CD4-positive, alpha-beta T cell treated with Interleukin-21 for 1 hour (primary cell): ENCODE data around the gene MOXD1.

Source experiments
- DNase-seq: peaks from one replicate; pipeline ENCODE4 v3.0.0-alpha.2; 2020

The MOXD1 gene

DNA sequence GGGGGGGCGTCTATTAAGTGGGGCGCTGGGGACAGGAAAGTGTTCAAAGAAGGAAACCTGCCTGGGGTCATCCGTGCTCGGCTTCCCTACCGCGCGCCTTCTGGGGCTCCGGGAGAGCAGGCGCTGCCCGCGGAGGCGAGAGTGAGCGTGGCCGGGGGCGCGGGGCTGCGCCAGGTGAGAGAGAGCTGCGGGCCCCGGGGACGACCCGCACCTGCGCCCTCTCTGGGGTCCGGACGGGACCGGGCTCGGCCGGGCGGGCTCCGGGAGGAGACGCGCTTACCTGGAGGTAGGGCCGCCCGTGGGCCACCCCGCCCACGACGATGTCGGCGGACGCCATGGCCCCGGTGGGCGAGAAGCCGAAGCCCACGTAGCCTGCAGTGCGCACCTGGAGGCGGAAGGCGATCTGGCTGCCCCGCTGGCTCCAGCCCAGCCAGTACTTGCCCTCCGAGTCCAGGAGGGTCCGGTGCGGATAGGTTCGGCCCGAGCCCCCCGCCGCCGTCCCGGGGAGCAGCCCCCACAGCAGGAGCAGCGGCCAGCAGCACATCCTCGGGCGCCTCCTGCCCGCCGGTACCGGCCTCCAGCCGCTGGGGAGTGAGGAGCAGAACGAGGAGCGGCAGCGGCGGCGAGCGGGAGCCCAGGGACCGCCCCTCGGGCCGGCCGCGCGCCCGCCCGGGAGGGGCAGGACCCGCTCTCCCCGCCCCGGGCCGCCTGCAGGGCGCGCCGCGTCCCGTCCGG lies at the start of gene MOXD1:
MOXD1 (minus strand) TSS at position 593 of the 735 bp plus-strand sequence; CDS start at position 544, 49 bp downstream.
- DNase-seq = no peak

DNA sequence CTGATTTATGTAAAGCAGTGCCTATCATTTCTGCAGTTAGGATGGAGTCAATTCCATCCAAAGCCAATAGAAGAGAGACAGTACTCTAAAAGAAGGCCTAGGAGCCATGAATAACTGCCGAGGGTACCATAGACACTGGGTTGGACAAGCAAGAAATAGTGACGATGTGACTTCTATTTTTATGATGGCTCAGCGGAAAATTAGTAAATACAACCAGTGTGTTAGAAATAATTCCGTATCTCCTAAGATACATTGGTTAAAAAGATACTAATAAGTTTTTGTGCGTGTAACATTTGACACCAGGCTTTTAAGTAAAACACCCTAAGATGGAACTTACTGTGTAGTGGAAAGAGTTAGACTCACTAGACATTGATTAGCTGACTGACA lies 45.6 kb upstream of the MOXD1 start:
- no peak for DNase-seq

DNA sequence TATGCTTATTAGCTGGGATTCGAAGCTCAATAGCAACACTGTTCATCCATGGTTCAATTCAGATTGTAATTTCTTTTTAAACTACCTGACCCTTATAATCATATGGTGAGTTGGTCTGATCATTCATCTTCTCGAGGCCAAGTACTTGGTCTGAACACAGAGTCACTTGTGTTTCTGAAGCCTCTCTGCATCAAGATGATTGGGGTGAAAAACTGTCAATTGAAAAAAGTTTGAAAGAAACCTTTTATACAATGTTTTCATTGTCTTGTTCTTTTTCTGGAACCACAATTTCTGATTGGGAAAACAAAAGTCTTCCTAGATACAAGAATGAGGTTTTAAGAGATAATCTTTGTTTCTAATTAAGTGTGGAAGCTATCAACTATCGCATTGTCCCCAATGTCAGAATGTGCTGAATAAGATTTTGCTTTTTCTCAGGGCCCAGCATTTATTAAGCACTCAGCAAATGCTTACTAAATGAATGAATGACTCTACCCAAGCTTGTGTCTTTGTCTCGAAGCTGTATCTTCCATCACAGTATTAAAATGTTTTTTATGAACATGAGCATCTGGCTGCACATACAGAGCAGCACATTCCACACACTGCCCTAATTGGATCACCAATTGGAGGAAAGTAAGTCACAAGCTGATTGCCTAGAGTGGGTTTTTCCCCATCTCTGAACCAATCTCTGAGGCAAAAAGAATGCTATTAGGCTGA lies 45.0 kb upstream of the MOXD1 start:
- DNase-seq = no peak

DNA sequence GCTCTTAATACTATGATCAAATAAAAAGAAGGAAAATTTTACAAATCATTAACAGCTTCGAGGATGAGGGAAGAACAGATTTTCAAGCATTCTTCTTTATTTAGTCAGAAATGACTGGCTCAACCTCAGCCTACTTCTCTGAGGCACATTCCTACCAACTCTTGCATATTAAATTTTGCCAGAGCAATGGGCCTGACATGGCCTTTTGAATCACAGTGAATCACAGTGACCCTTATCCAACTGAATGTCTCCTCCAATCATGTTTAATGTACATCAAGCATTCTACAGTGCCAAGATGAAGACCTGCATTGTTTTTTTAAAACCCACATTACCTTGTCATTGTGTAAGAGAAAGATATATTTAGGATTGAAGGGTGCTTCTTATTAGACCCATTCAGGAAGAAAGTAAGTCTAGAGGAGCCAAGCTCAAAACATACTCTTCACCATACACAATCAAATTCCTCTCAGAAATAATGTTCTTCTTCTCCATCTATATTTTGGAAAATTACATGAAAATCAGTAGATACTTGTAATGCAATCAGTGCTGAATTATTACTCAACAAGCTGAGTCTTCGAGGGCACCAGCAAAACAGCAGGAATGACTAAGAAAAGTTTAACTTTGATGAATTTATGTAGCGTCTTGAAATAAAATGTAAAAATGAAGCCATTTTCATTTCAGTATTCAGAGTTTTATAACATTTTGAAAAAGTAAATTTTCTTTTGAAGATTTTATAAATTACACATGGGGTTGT lies 44.1 kb upstream of the MOXD1 start:
- no peak for DNase-seq

DNA sequence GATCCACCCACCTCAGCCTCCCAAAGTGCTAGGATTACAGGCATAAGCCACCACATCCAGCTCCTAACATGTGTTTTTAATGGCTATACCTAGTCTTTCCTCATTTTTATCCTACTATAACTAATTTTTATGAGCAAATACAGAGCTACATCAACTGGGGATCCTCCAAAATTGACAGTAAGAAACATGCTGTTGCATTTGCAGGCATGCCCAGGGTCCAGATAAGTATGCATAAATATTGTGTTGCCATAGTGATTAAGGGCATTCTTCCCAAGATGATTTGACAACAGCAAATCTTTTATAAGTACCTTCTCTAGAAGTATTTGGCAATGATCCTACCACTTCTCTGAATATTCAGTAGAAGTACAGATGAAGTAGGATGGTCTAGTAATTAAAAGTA lies 41.9 kb upstream of the MOXD1 start:
- no peak for DNase-seq

DNA sequence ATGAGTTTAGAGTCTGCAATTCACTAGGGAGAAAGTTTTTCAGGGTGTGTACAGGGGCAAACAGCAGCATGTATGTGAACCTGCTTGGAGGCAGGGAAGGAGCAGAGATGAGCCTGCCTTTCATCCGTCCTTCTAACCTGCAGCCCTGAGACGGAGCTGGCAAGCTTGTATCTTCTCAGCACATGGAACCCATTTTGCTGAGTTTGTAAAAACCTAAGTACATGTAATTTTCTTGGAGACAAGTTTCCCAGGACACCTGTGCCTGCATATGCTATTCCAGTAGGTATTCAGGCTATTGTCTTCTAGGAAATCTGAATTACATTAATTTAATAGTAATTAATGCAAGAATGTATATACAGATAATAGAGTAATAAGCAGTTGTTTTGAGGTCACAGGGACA lies 28.8 kb upstream of the MOXD1 start:
- no peak for DNase-seq

DNA sequence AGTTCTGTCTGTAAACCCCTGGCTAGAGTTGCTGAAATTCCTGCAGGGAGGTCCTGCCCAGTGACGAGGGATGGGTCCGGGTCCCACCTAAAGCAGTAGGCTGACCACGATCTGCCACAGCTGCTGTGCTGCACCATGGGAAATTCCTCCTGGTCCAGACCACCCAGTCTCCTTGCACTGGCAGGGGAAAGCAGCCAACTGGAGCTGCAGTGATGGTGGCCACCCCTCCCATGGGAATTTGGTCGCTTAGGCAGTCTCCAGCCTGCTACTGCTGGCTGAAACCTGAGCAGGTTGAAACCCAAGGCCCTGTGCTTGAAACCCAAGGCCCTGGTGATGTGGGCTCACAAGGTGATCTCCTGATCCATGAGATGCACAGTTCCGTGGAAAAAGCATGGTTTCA lies 23.9 kb upstream of the MOXD1 start:
- no peak for DNase-seq

DNA sequence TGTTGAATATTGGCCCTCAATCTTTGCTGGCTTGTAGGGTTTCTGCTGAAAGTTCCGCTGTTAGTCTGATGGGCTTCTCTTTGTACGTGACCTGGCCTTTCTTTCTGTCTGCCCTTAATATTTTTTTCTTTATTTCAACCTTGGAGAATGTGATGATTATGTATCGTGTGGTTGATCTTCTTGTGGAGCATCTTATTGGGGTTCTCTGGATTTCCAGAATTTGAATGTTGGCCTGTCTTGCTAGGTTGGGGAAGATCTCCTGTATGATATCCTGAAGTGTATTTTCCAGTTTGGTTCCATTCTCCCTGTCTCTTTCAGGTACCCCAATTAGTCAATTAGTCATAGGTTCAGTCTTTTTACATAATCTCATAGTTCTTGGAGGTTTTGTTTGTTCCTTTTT lies 22.6 kb upstream of the MOXD1 start:
- no peak for DNase-seq

DNA sequence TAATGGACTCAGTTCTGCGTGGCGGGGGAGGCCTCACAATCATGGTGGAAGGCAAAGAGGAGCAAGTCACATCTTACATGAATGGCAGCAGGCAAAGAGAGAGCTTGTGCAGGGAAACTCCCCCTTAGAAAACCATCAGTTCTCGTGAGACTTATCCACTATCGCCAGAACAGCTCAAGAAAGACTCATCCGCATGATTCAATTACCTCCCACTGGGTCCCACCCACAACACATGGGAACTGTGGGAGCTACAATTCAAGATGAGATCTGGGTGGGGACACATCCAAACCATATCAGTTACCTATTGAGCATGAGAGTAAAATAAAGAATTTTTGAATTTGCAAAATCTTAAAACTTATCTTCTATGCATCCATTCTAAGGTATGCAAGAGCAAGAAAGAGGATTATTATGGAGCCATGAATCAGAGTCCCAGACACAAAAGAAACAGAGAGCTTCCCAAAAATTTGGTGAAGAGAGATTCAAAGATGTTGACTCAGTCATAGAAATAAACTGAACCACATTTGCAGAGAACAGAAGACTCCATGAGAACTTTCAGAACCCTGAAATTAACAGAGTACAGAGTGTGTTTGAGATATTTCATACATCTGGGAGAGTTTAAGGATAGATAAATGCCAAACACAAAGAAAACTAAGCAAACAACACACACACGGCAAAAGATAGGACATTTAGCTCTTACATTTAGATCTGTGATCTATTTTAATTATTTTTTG lies 17.1 kb upstream of the MOXD1 start:
- DNase-seq = no peak

DNA sequence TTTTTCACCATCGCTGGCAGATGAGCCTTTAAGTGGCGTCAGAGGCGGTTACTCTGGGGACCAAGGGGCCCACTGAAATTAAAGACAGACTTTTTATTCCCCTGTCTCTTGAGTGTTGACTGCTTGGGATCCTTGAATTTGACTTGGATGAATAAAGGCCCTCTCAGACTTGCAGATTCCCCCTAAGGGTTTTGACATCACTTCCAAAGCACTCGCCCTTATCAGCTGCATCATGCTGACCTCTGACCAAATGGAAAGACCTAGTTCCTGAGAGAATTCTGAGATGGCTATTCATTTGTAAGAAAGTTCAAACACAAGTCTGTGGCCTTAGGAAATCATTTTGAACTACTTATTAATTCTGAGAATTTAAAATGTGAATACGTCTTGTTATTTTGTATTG lies 13.5 kb upstream of the MOXD1 start:
- no peak for DNase-seq

DNA sequence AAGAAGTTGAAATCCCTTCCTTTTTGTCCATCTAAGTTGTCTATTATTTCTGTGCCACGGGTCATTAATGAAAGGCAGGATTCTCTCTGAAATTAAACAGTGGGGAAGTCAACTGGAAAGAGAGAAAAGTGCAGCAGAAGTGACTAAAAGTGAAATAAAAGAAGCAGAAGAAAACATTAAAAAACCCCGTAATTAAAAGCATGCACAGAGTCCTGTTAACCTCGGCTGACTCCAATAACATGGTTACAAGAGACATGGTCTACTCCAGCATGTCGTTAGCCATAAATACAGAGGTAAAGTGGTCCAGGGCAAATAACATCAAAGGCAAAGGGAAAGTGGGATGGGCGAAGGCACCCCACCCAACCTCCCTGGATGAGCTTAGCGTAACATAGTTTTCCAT lies 13.0 kb upstream of the MOXD1 start:
- no peak for DNase-seq

DNA sequence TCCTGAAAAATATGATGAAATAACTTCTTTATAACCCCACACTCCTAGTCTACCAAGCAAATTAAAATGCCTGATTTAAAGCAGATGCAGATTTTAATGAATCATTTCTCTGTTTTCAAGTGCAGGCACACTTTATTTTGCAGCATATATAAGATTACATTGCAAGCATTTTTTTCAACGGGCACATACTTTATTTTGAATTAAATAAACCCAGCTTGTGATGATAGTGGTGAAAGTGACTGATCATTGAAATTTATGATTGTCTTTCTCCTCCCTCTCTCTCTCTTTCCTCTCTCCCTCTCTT lies 12.2 kb upstream of the MOXD1 start:
- no peak for DNase-seq

DNA sequence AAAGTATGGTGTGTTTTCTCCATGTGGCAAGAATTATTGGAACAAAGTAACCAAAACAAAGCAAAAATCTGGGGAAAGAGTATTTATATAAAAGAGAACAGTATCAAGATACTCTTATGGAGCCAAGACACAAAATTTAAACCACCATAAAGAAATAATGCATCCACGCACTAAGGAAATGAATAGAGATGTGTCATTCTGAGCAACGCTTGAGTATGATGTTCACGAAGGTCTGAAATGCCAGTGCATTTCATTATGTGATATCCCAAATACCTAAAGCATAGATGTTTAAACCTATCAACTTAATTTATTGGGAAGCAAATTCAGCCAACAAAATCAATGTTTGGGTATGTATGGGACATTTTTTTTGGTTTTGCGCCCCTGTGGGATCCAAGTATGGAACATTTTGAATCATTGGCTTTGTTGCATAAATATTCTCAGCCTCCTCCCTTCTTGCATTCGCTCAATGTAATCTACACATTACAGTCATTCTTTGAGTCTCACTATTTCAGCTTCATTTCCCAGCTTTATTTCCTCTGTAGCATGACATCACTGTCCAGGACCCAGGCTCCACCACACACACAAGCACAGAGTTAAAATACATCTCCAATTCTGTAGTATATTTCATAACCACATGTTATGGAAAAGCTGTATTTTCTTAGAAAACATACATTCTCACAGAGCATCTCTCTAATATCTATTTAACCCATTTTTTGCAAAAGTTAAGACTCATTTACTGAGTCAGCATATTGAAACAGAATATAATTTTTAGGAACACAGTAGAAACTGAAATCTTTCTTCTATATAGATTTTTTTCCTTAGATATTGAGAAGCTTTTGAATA lies 11.6 kb upstream of the MOXD1 start:
- no peak for DNase-seq

DNA sequence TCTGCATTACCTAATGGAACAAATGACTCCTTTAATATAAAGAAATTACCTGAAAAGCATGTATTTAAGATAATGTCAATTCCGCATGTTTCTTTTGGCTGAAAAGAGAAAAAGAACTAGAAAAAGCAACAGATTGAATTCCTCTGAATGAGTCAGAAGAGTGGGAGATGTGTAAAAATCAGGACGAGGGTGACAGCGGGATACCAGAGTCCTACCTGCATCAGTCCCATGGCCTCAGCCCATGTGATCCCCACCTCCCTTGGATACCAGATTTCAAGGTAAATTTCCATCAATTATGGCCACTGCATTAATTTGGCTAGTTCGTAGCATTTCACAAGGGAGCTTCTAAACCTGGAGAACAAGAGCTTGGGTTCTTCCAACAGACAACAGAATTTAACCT lies 10.0 kb upstream of the MOXD1 start:
- DNase-seq = no peak

DNA sequence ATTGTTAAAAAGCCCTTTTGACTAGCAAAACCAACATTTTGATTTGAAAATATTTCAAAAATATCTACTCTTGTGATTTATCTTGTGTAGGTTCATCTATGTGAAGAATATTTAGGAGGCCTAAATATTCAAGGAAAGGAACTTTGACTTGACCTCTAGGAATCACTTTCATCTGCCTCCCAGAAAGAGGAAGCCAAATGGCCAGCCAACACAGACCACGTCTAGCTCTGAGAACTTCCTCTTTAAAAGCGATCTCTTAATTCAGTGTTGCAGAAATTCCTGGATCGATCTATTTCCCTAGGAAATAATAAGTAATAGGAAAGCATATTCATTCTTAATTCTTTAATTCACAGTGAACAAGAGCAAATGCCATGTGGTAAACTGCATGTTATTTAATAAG lies 9.6 kb upstream of the MOXD1 start:
- no peak for DNase-seq

DNA sequence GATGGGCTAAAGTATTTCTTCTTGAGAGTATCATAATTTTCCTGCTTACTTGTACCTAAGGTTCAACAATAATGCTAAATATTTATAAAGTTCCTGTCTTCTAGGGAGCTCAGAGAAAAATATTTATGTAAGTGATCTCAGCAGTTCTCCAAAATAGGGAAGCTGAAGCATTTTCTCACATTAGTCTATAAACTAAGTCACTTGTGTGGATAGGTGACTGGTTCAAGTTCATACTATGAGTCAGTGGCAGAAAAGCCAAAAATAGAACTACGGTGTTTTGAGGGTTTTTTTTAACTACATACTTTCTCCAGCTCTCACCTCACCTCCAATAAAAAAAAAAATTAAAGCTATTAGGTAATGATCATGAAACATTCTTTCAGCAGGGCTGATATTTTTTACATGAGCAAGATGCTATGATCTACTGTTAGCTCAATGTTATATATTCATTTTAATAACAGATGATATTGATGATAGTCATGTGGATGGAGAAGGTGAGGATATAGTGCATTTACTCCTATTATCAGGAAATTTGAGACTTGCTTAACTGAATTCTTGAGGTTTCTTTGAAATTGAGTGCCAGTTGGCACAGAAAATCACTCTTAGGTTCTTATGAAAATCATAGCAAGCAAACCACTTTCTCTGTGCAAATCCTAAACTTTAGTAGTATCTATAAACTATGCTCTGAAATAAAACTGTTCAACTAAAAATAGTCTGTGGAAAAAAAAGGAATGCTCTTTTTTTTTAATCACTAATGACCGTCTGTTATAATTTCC lies 4.1 kb upstream of the MOXD1 start:
- DNase-seq = no peak

DNA sequence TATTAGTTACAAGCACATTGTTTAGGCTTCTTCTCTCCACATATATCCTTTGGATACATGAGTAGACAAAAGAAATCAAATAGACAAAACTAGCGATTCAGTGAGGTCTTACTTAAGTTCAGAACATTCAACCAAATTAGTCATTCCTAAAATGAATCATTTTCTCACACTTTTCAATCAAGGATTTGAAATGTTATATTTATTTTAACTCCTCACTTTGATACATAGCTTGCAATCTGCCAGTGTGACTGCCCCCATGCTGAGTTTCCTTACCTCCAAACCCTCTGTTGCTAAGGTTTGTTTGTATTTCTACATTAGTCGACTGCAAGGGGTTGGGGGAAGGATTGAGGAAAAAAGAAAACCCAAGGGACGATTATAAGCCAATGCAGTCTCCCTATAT lies 3.5 kb upstream of the MOXD1 start:
- no peak for DNase-seq

DNA sequence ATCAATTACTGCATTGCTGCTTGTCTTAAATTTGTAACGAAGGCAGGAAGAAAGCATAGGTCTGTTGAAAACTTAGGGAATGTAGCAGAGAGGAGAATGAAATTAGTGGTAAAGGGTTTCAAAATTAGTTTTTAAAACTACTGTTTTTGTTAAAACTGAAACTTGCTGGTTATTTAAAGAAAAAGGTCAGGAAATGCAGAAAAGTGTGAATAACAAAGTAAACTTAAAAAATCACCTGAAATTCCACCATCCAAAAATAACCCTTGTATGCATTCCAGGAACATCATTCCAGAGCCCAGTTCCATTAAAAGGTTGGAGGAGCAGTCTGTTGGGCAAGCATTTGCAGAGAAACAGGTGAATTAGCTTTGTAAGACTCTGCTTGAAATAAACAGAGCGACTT lies 3.1 kb upstream of the MOXD1 start:
- DNase-seq = no peak

DNA sequence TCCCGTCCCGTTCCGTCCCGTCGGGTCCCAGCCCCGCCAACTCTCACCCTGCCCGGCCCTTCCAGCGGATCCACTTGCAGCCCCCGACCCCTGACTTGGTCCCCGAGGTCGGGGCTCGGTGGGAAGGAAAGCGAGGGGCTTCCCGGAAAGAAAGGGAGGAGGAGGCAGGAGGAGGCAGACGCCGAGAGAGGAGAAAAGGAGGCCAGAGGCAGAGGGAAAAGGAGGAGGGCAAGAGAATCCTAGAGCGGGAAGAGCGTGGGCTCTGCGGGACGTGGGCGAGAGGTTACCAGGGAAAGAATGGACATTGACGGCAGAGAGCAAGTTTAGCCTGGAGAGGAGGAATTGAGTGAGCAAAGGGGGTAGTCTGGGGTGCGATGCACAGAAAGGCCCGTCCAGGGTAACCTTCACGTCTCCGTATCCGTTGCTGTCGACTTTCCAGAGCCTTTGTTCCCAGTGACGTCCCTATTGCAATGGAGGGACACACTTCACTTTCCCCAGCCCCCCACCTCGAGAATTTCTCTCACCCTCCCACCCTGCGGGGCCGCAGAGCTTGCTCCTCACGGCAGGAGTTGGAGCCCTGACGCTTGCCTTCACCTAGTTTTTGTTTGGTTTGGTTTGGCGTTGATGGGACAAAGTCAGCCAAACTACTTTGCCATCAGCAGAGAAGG lies 477 bp upstream of the MOXD1 start:
- DNase-seq = no peak

DNA sequence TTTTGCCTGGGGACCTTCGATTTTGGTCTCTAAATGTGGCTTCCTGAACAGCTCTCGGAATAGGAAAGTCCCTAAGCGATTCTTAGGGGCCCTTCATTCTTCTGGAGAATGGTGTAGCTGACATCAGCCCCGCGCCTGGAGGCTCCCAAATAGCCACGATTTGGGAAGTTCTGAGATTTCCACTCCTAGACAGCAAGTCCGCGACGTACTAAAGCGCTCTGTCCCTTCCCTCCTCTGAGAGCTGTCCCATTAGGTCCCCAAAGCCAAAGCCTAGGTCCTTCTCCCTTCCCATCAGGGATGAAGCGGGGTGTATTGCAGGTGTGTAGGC lies 756 bp downstream of the MOXD1 start:
- no peak for DNase-seq

DNA sequence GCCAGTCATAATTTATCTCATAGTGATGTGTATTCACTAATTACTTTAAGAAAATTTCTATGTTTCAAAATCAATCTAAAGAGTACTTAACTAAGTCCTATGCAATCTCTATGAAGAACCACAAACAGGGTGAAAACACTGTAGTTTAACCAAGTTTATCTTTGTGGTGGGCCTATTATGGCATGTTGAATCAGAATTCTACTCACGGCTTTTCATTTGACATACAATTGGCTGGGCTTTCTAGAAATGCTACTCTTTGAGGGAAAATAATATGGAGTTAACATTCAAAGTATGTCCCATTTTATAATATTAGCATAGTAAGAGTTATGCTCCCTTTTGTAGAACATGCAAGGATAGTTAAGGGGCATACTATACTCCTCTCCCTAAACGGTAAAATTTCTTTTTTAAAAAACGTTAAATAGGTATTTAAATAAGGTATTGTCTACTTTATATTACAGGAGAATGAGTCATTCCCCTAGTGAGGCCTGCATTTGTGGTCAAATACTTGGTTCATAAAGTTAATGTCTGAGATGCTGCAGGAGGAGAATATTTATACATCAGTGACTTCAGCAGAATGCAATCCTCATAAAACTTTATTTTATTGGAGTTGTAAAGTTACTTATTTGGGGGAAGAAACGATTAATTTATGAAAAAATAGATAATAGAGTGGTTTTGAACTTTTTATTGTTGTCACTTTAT lies 1.8 kb downstream of the MOXD1 start:
- DNase-seq = no peak
